Muscle layer of colon (tissue), 2 donors: ENCODE measurements around the gene PCDH9.

Experiments
- H3K27ac ChIP-seq: one replicate; pipeline ENCODE4 v1.7.0; 2013; ENCODE audit warnings: low read depth, mild to moderate bottlenecking, low read length, moderate library complexity
- H3K27me3 ChIP-seq, 2 donors: one replicate each; pipeline ENCODE4 v1.7.0; 2013; ENCODE audit warnings: low read length in 2 of 2, mild to moderate bottlenecking in 2 of 2; ENCODE audit not compliant: insufficient read depth in 2 of 2, control insufficient read depth in 1 of 2
- H3K36me3 ChIP-seq: one replicate; pipeline ENCODE4 v1.7.0; 2013; ENCODE audit warnings: mild to moderate bottlenecking, low read length; ENCODE audit not compliant: insufficient read depth
- H3K4me1 ChIP-seq: one replicate; pipeline ENCODE4 v1.7.0; 2013; ENCODE audit warnings: mild to moderate bottlenecking, low read length; ENCODE audit not compliant: insufficient read depth
- H3K4me3 ChIP-seq, 2 donors: one replicate each; pipeline ENCODE4 v1.7.0; 2013; ENCODE audit warnings: low read length in 2 of 2, low read depth in 1 of 2, mild to moderate bottlenecking in 1 of 2, moderate library complexity in 1 of 2
- H3K9ac ChIP-seq: one replicate; pipeline ENCODE4 v1.7.0; 2013; ENCODE audit warnings: low read length
- H3K9me3 ChIP-seq: one replicate; pipeline ENCODE4 v1.7.0; 2013; ENCODE audit warnings: mild to moderate bottlenecking, low read length
- donor health status: abdominal sarcoma.
- donor health status: Adenocarcinoma of cecum.

The PCDH9 gene

DNA sequence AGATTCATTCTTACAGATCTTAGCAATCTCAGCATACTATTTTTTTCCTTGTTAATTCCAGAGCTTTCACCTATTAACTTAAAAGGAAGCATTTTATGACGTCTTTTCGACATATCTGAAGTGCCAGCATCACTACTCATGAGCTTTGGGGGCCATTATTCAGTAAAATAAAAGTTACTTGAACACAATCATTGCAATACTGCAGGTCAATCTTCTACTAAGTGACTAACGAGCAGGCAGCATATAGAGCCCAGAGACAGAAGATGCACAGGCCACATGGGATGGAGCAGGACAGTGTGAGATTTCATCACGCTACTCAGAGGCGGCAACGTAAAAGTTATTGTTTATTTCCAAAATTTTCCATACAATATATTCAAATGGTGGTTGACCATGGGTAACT, 382.6 kb downstream of the PCDH9 start:
- Histone ChIP-seq H3K4me3 (no peak overlapping the region), H3K27me3 (no peaks in the 10 kb centered on the region), H3K4me1 (no peaks in the 10 kb centered on the region), H3K36me3 (no peaks in the 10 kb centered on the region), H3K9ac (no peak overlapping the region), H3K27ac (no peak overlapping the region), H3K9me3 (no peaks in the 10 kb centered on the region)

DNA sequence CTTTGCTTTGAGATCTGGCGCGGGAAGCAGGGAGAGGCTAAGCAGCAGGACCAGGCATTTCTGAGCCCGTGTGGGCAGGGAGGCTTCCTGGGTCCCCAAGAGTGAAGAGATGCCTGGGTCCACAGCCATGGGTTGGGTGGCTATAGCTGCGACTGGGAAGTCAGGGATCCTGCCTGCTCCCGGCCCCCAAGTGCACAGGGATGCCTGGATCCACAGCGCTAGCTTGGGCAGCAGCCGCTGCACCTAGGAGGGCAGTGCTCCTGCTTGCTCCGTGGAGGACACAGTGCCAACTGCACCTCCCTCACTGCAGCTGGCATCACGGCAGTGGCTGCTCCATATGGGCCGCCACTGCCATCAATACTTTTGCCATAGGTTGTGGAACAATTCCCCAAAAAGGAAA, 384.7 kb downstream of the PCDH9 start:
- H3K9ac ChIP-seq: no peak overlapping the region
- H3K27ac ChIP-seq: no peak overlapping the region
- no peak overlapping the region for H3K4me3 ChIP-seq
- no peaks in the 10 kb centered on the region for H3K36me3 ChIP-seq
- H3K4me1 ChIP-seq: no peaks in the 10 kb centered on the region
- no peaks in the 10 kb centered on the region for H3K27me3 ChIP-seq
- no peaks in the 10 kb centered on the region for H3K9me3 ChIP-seq

DNA sequence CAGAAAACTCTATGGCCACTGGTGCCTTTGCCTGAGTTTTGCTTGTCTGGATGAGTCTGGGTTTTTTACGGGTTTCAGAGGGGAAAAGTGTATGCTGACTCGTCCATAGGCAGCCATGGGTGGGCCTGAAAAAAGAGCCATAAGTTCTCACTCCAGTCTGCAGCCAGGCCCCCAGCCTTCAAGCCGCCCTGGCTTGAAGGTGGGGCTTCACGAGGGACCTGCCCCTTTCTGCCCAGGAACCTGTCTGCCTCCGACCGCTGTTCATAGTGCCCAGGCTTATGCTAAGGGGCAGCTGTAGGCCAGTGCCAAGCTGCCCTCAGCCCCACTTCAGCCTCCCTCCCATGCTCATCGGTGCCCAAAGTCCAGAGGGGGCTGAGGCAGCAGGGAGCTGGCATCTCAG, 385.2 kb downstream of the PCDH9 start:
- H3K36me3 ChIP-seq: no peaks in the 10 kb centered on the region
- H3K4me3 ChIP-seq: no peak overlapping the region
- H3K9ac ChIP-seq: no peak overlapping the region
- no peaks in the 10 kb centered on the region for H3K9me3 ChIP-seq
- no peaks in the 10 kb centered on the region for H3K4me1 ChIP-seq
- no peak overlapping the region for H3K27ac ChIP-seq
- H3K27me3 ChIP-seq: no peaks in the 10 kb centered on the region

DNA sequence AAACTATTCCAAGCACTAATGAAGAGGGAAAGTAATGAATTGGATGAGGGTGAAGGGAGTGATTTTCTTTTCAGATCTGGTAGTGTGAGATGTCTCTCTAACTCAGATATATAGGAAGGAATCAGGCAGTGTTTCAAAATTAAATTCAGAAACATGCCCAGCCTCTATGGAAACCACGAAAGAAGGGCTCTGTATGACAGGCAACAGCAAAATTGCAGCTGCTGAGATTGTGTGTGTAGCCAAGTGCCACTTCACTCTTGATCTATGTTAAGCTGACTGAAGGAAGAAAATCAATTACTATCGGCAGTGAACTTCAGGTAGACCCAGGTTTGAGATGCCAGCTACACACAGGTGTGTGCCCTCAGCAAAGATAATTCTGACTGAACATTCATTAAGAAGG, 387.4 kb downstream of the PCDH9 start:
- Histone ChIP-seq H3K9me3 (no peaks in the 10 kb centered on the region), H3K4me1 (no peaks in the 10 kb centered on the region), H3K27me3 (no peaks in the 10 kb centered on the region), H3K4me3 (no peak overlapping the region), H3K9ac (no peak overlapping the region), H3K27ac (no peak overlapping the region), H3K36me3 (no peaks in the 10 kb centered on the region)

DNA sequence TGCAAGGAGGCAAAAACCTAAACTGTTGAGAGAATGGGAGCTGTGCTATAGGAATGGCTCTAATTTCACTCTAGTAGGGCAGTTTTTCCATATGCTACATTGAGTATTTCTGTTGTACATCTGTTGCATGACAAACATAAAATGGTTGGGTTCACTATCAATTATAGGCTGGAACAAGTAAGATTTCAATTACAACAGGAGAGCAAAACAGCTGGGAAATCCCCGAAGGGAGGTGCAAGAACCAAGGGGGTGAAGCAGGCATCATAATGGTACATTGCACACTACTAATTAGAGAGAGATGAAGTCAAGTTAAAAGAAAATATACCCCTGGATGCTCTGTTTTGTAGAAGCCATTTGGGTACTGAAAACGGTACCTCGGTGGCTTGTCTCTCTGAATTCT, 389.5 kb downstream of the PCDH9 start:
- no peaks in the 10 kb centered on the region for H3K27me3 ChIP-seq
- H3K27ac ChIP-seq: no peak overlapping the region
- H3K9me3 ChIP-seq: no peaks in the 10 kb centered on the region
- H3K4me3 ChIP-seq: no peak overlapping the region
- no peaks in the 10 kb centered on the region for H3K4me1 ChIP-seq
- no peak overlapping the region for H3K9ac ChIP-seq
- no peaks in the 10 kb centered on the region for H3K36me3 ChIP-seq

DNA sequence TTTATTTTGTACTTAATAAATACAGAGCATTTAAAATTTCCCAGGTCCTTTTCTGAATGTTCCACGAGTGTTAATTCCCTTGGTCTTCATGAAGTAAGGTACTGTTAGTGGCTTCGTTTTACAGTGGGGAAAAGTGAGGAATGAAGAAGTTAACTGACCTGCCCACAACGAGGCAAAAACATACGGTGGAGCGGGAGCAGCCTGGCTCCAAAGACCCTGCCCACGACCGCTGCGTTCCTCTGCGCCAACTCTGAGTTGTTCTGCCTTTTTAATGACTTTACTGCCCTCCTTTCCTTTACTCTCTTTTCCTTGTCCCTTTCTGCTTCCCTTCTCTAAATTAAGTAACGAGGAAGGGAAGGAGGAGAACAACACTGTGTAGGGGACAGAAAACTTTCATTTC, 392.9 kb downstream of the PCDH9 start:
- Histone ChIP-seq H3K27ac (no peak overlapping the region), H3K9ac (no peak overlapping the region), H3K9me3 (no peaks in the 10 kb centered on the region), H3K27me3 (no peaks in the 10 kb centered on the region), H3K36me3 (no peaks in the 10 kb centered on the region), H3K4me3 (no peak overlapping the region), H3K4me1 (no peaks in the 10 kb centered on the region)

DNA sequence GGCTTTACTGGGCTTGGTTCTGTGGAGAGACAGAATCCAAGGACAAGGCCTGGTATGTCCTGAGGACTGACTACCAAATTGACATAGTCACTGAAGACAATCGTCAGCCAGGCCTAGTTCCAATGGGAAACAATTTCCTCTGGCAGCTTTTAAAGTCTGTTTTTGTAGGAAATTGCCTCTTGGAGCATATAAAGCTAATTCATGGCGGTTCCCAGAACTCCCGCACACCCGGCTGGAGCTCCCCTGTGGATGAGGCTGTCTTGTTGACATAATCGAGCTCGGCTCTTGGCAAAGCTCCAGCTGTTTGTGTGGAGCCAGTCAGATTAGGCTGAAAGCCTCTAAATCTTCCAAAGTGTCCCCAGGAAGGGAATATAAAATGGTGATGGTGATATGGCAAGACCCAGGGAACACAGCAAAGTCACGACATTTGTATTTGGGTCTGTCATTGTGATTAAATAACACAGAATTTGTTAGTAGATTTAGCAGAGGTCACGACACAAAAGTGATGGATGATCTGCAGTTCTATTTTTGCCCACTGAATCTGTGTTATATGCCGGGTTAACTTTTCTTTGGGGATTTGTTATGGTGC, 395.0 kb downstream of the PCDH9 start:
- no peak overlapping the region for H3K27ac ChIP-seq
- no peak overlapping the region for H3K4me3 ChIP-seq

DNA sequence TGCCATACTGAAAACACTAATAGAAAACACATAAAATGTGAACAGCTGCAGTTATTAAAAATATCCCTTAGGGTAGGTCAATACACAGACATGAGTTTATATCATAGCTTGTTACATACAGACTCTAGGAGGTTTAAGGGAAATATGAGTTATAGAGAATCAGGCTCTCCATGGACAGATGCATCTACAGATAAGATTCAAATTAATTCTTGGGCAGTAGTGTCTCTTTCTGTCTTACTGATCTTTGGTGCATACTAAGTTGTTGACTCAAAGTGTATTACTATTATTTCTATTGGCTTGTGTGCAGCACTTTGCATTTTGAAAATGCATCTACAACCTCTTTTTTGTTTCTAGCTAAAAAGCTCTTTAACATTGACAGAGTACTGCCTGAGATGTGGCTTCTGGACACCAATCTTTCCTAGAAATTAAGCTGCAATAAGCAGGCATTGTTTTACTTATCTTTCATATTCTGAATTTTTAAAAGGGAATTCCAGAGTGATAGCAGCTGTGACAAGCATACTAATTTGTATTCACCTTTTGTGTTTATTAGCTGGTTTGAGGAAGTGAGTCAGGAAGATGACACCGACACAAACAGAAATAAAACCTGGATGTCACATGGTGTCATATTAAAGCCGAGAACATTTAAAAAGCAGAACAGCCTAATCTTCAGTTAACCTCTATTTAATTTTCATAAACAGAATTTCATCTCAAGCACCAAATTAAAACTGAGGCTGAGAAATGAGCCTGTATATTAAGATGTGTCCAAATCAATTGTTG, 399.0 kb downstream of the PCDH9 start:
- Histone ChIP-seq H3K9ac (no peak overlapping the region), H3K4me1 (no peaks in the 10 kb centered on the region), H3K27ac (no peak overlapping the region), H3K27me3 (no peaks in the 10 kb centered on the region), H3K36me3 (no peaks in the 10 kb centered on the region), H3K4me3 (no peak overlapping the region), H3K9me3 (no peaks in the 10 kb centered on the region)

More for the DNA sequence above, 395.0 kb downstream of the PCDH9 start:
- Histone ChIP-seq H3K27me3 (no peaks in the 10 kb centered on the region), H3K9ac (no peak overlapping the region), H3K36me3 (no peaks in the 10 kb centered on the region), H3K9me3 (no peaks in the 10 kb centered on the region), H3K4me1 (no peaks in the 10 kb centered on the region)

DNA sequence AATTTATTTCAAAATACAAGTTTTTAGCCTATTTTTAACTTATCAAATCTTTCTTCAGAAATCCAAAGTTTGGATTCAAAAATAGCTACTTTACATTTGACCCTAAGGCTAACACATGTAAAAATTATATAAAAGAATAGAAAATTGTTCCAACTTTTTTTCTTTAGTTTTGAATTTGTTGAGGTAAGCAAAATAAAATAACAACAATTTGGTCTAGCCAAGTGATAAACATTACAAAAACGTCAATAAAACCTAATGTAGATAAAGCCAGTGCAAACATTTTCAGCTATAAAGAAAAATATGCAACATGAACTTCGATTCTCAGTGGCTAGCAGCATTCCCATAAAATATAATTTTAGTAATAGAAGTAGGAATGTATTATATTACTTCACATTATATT, 400.3 kb downstream of the PCDH9 start:
- Histone ChIP-seq H3K27me3 (no peaks in the 10 kb centered on the region), H3K9me3 (no peaks in the 10 kb centered on the region), H3K9ac (no peak overlapping the region), H3K4me1 (no peaks in the 10 kb centered on the region), H3K4me3 (no peak overlapping the region), H3K27ac (no peak overlapping the region), H3K36me3 (no peaks in the 10 kb centered on the region)

DNA sequence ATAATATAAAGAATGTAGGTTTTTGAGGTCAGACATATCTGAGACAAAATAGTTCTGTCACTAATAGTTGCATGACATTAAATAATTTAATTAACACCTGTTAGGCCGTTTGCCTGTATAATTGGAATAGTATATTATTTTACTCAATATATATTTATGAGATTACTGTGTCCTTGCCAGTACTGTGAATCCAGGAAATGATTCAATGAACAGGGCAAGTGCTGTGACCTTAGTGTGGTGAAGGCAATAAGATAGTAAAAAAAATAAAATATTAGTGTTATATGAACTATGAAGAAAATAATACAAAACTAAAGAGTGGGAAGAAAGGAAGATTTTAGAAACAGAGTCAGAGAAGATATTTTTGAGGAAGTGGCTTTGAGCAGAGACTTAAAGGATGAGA, 403.7 kb downstream of the PCDH9 start:
- H3K4me1 ChIP-seq: no peaks in the 10 kb centered on the region
- H3K36me3 ChIP-seq: no peaks in the 10 kb centered on the region
- no peak overlapping the region for H3K27ac ChIP-seq
- no peak overlapping the region for H3K9ac ChIP-seq
- H3K4me3 ChIP-seq: no peak overlapping the region
- H3K27me3 ChIP-seq: no peaks in the 10 kb centered on the region
- no peaks in the 10 kb centered on the region for H3K9me3 ChIP-seq

DNA sequence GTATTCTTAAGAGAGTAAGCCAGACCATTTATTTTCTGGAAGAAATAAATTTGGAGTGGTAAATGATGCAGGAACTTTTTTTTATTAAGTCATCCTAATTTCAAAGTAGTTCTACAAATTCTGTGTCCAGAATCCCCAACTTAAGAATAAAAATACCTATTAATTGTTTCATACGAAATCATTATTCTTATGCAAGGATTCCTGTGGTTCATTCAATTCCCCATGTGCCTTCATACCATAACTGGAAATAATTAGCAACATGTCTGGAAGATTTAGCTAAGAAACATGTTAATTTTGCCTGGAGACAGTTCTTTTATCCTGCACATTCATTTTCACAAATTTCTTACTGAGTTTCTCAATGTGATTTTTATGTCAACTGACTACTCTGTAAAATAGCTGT, 408.6 kb downstream of the PCDH9 start:
- Histone ChIP-seq H3K9me3 (no peaks in the 10 kb centered on the region), H3K4me3 (no peak overlapping the region), H3K4me1 (no peaks in the 10 kb centered on the region), H3K27me3 (no peaks in the 10 kb centered on the region), H3K27ac (no peak overlapping the region), H3K9ac (no peak overlapping the region), H3K36me3 (no peaks in the 10 kb centered on the region)

DNA sequence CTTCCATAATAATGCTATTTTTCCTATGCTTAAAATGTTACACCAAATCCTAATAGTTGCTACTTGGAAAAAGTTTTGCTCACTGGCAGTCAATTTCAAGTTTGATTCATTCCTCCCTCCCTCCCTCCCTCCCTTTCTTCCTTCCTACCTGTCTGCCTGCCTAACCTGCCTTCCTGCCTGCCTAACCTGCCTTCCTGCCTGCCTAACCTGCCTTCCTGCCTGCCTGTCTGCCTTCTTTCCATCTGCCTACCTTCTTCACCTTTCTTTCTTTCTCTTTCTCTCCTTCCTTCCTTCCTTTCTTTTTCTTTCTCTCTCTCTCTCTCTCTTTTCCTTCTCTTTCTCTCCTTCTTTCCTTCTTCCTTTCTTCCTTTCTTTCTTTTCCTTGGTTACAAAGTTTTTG, 418.7 kb downstream of the PCDH9 start:
- Histone ChIP-seq H3K27me3 (no peaks in the 10 kb centered on the region), H3K9me3 (no peaks in the 10 kb centered on the region), H3K4me1 (no peaks in the 10 kb centered on the region), H3K9ac (no peak overlapping the region), H3K36me3 (no peaks in the 10 kb centered on the region), H3K4me3 (no peak overlapping the region), H3K27ac (no peak overlapping the region)
